ENCODE data around the gene EDDM13.
"Not testable (repeated sequence)": the region's sequence is repeated elsewhere in the genome, so short reads cannot be mapped to it uniquely, and the experiment has no call there.

DNA sequence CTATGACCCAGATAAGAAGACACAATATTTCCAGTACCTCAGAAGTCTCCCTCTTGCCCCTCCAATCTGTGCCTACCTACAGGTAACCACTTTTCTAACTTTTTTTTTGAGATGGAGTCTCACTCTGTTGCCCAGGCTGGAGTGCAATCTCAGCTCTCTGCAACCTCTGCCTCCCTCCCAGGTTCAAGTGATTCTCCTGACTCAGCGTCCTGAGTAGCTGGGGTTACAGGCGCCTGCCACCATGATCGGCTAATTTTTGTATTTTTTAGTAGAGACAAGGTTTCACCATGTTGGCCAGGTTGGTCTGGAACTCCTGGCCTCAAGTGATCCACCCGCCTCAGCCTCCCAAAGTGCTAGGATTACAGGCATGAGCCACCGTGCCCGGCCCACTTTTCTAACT lies 10.6 kb upstream of the EDDM13 start:
- not testable (repeated sequence) for TF ChIP-seq POLR2A (IDR thresholded peaks at IDR 0.05)
- TF ChIP-seq, protein P1, sequence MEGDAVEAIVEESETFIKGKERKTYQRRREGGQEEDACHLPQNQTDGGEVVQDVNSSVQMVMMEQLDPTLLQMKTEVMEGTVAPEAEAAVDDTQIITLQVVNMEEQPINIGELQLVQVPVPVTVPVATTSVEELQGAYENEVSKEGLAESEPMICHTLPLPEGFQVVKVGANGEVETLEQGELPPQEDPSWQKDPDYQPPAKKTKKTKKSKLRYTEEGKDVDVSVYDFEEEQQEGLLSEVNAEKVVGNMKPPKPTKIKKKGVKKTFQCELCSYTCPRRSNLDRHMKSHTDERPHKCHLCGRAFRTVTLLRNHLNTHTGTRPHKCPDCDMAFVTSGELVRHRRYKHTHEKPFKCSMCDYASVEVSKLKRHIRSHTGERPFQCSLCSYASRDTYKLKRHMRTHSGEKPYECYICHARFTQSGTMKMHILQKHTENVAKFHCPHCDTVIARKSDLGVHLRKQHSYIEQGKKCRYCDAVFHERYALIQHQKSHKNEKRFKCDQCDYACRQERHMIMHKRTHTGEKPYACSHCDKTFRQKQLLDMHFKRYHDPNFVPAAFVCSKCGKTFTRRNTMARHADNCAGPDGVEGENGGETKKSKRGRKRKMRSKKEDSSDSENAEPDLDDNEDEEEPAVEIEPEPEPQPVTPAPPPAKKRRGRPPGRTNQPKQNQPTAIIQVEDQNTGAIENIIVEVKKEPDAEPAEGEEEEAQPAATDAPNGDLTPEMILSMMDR (IDR thresholded peaks at IDR 0.05) = not testable (repeated sequence)

All from lower leg skin (tissue), 3 donors.